SK-N-SH treated with all-trans-retinoic acid at 6 μM for 48 hours (cell line): ENCODE measurements around the gene AKAP8.

ENCODE experiments used
- ATAC-seq: fragments of 200-7000 bp; cut with Tn5 transposase; 3 replicates; pipeline ENCODE4 v1.9.1; 2020; ENCODE audit warnings: mild to moderate bottlenecking, moderate library complexity
- ARNTL ChIP-seq: fragments of 450-650 bp; formaldehyde crosslinking; IDR thresholded peaks from 2 replicates; pipeline ENCODE4 v1.5.0; 2020; ENCODE audit warnings: low read depth, mild to moderate bottlenecking, moderate library complexity, borderline replicate concordance
- BACH2 ChIP-seq: fragments of 250-450 bp; sonication (Bioruptor Pico); IDR thresholded peaks from 2 replicates; pipeline ENCODE4 v1.9.0; 2021; ENCODE audit warnings: mild to moderate bottlenecking, borderline replicate concordance
- CSDC2 ChIP-seq: fragments of 250-450 bp; sonication (Bioruptor Pico); IDR thresholded peaks from 2 replicates; pipeline ENCODE4 v1.5.0; 2020; ENCODE audit warnings: mild to moderate bottlenecking, moderate library complexity
- ESRRG ChIP-seq: fragments of 250-450 bp; sonication (Bioruptor Pico); IDR thresholded peaks from 2 replicates; pipeline ENCODE4 v1.6.1; 2021; ENCODE audit warnings: mild to moderate bottlenecking
- GLIS3 ChIP-seq: fragments of 250-450 bp; sonication (Bioruptor Pico); IDR thresholded peaks from 2 replicates; pipeline ENCODE4 v1.5.0; 2020; ENCODE audit warnings: mild to moderate bottlenecking, moderate library complexity
- ISL1 ChIP-seq: fragments of 250-450 bp; sonication (Bioruptor Pico); IDR thresholded peaks from 2 replicates; pipeline ENCODE4 v2.1.2; 2022; ENCODE audit warnings: mild to moderate bottlenecking, moderate library complexity
- OSR1 ChIP-seq: fragments of 250-450 bp; sonication (Bioruptor Pico); IDR thresholded peaks from 2 replicates; pipeline ENCODE4 v1.8.0; 2022; ENCODE audit warnings: moderate library complexity, mild to moderate bottlenecking, inconsistent platforms
- PPARA ChIP-seq: fragments of 250-450 bp; sonication (Bioruptor Pico); IDR thresholded peaks from 2 replicates; pipeline ENCODE4 v1.5.0; 2020; ENCODE audit warnings: mild to moderate bottlenecking, borderline replicate concordance
- RARB ChIP-seq: fragments of 250-450 bp; sonication (Bioruptor Pico); IDR thresholded peaks from 2 replicates; pipeline ENCODE4 v1.8.0; 2021; ENCODE audit warnings: mild to moderate bottlenecking, moderate library complexity
- SNAI2 ChIP-seq: fragments of 250-450 bp; sonication (Bioruptor Pico); IDR thresholded peaks from 2 replicates; pipeline ENCODE4 v1.5.0; 2020; ENCODE audit warnings: mild to moderate bottlenecking, moderate library complexity
- TCF4 ChIP-seq: fragments of 250-450 bp; sonication (Bioruptor Pico); IDR thresholded peaks from 2 replicates; pipeline ENCODE4 v1.8.0; 2021; ENCODE audit warnings: mild to moderate bottlenecking, moderate library complexity, borderline replicate concordance
- TOX ChIP-seq: fragments of 250-450 bp; sonication (Bioruptor Pico); IDR thresholded peaks from 2 replicates; pipeline ENCODE4 v1.8.0; 2021; ENCODE audit warnings: mild to moderate bottlenecking, moderate library complexity, borderline replicate concordance
- ZC3H10 ChIP-seq: fragments of 250-450 bp; sonication (Bioruptor Pico); IDR thresholded peaks from 2 replicates; pipeline ENCODE4 v1.5.1; 2021; ENCODE audit warnings: mild to moderate bottlenecking, moderate library complexity
- ZFP3 ChIP-seq: fragments of 250-450 bp; sonication (Bioruptor Pico); IDR thresholded peaks from 2 replicates; pipeline ENCODE4 v1.5.0; 2020; ENCODE audit warnings: mild to moderate bottlenecking, moderate library complexity
- ZFP30 ChIP-seq: fragments of 450-650 bp; formaldehyde crosslinking; IDR thresholded peaks from 2 replicates; pipeline ENCODE4 v1.5.0; 2022; ENCODE audit warnings: mild to moderate bottlenecking, moderate library complexity
- ZNF565 ChIP-seq: fragments of 450-650 bp; formaldehyde crosslinking; conservative IDR thresholded peaks from 2 replicates; pipeline ENCODE4 v1.5.0; 2020; ENCODE audit warnings: low read depth, mild to moderate bottlenecking, moderate library complexity
- ZNF70 ChIP-seq: fragments of 450-650 bp; formaldehyde crosslinking; IDR thresholded peaks from 2 replicates; pipeline ENCODE4 v1.5.0; 2020; ENCODE audit warnings: mild to moderate bottlenecking, moderate library complexity
- ZNF8 ChIP-seq: fragments of 450-650 bp; formaldehyde crosslinking; IDR thresholded peaks from 2 replicates; pipeline ENCODE4 v1.5.0; 2020; ENCODE audit warnings: mild to moderate bottlenecking, moderate library complexity
- TF ChIP-seq, protein P1 (sequence below): fragments of 250-450 bp; sonication (Bioruptor Pico); IDR thresholded peaks from 2 replicates; pipeline ENCODE4 v1.5.1; 2021; ENCODE audit warnings: mild to moderate bottlenecking, moderate library complexity
- TF ChIP-seq, protein P2 (sequence below): fragments of 250-450 bp; sonication (Bioruptor Pico); IDR thresholded peaks from 2 replicates; pipeline ENCODE4 v1.8.0; 2020; ENCODE audit warnings: mild to moderate bottlenecking, moderate library complexity, borderline replicate concordance
- TF ChIP-seq, protein P3 (sequence below): fragments of 250-450 bp; sonication (Bioruptor Pico); IDR thresholded peaks from 2 replicates; pipeline ENCODE4 v1.5.1; 2020; ENCODE audit warnings: low read depth, mild to moderate bottlenecking, moderate library complexity
- TF ChIP-seq, protein P4 (sequence below): fragments of 250-450 bp; sonication (Bioruptor Pico); IDR thresholded peaks from 2 replicates; pipeline ENCODE4 v1.5.0; 2020; ENCODE audit warnings: mild to moderate bottlenecking, moderate library complexity

The AKAP8 gene

DNA sequence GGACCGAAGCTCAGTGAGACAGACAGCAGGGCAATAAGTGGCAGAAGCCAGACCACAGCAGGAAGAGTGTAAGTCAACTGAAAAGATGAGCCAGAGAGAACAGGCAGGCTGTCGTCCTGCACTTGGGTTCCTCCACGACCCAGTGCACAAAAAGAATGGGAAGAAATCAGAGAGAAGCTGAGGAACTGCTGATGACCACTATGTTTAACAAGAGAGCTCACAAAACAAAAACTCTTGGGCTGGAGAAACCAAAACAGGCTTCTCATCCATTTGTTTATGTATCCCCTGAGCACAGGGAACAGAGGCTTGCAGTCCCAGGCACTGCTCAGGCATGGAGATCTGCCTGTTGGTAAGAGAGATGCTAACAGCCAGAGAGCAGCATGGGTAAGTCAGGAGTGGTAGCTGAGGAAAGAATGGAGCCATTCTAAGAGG, 25.2 kb upstream of the AKAP8 start:
- TF ChIP-seq PPARA (CRISPR knock-in tag): no peak
- TF ChIP-seq ZNF70: no peak
- no peak for TF ChIP-seq ARNTL (CRISPR knock-in tag)
- TF ChIP-seq, protein P1, sequence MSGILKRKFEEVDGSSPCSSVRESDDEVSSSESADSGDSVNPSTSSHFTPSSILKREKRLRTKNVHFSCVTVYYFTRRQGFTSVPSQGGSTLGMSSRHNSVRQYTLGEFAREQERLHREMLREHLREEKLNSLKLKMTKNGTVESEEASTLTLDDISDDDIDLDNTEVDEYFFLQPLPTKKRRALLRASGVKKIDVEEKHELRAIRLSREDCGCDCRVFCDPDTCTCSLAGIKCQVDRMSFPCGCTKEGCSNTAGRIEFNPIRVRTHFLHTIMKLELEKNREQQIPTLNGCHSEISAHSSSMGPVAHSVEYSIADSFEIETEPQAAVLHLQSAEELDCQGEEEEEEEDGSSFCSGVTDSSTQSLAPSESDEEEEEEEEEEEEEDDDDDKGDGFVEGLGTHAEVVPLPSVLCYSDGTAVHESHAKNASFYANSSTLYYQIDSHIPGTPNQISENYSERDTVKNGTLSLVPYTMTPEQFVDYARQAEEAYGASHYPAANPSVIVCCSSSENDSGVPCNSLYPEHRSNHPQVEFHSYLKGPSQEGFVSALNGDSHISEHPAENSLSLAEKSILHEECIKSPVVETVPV (CRISPR knock-in tag): no peak
- no peak for TF ChIP-seq OSR1 (CRISPR knock-in tag)
- no peak for TF ChIP-seq ZNF8 (CRISPR knock-in tag)
- no peak for TF ChIP-seq CSDC2 (CRISPR knock-in tag)
- TF ChIP-seq, protein P2, sequence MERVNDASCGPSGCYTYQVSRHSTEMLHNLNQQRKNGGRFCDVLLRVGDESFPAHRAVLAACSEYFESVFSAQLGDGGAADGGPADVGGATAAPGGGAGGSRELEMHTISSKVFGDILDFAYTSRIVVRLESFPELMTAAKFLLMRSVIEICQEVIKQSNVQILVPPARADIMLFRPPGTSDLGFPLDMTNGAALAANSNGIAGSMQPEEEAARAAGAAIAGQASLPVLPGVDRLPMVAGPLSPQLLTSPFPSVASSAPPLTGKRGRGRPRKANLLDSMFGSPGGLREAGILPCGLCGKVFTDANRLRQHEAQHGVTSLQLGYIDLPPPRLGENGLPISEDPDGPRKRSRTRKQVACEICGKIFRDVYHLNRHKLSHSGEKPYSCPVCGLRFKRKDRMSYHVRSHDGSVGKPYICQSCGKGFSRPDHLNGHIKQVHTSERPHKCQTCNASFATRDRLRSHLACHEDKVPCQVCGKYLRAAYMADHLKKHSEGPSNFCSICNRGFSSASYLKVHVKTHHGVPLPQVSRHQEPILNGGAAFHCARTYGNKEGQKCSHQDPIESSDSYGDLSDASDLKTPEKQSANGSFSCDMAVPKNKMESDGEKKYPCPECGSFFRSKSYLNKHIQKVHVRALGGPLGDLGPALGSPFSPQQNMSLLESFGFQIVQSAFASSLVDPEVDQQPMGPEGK (CRISPR knock-in tag): no peak
- TF ChIP-seq ZFP3: no peak
- TF ChIP-seq, protein P3, sequence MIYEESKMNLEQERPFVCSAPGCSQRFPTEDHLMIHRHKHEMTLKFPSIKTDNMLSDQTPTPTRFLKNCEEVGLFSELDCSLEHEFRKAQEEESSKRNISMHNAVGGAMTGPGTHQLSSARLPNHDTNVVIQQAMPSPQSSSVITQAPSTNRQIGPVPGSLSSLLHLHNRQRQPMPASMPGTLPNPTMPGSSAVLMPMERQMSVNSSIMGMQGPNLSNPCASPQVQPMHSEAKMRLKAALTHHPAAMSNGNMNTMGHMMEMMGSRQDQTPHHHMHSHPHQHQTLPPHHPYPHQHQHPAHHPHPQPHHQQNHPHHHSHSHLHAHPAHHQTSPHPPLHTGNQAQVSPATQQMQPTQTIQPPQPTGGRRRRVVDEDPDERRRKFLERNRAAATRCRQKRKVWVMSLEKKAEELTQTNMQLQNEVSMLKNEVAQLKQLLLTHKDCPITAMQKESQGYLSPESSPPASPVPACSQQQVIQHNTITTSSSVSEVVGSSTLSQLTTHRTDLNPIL: no peak
- TF ChIP-seq SNAI2: no peak
- TF ChIP-seq ZFP30 (CRISPR knock-in tag): no peak
- TF ChIP-seq TCF4 (CRISPR knock-in tag): no peak
- TF ChIP-seq GLIS3 (CRISPR knock-in tag): no peak
- no peak for TF ChIP-seq ISL1 (CRISPR knock-in tag)
- TF ChIP-seq RARB (CRISPR knock-in tag): no peak
- no peak for TF ChIP-seq ZC3H10 (CRISPR knock-in tag)
- TF ChIP-seq TOX: no peak
- TF ChIP-seq ZNF565 (CRISPR knock-in tag): no peak
- TF ChIP-seq BACH2 (CRISPR knock-in tag): no peak
- ATAC-seq: no peak

DNA sequence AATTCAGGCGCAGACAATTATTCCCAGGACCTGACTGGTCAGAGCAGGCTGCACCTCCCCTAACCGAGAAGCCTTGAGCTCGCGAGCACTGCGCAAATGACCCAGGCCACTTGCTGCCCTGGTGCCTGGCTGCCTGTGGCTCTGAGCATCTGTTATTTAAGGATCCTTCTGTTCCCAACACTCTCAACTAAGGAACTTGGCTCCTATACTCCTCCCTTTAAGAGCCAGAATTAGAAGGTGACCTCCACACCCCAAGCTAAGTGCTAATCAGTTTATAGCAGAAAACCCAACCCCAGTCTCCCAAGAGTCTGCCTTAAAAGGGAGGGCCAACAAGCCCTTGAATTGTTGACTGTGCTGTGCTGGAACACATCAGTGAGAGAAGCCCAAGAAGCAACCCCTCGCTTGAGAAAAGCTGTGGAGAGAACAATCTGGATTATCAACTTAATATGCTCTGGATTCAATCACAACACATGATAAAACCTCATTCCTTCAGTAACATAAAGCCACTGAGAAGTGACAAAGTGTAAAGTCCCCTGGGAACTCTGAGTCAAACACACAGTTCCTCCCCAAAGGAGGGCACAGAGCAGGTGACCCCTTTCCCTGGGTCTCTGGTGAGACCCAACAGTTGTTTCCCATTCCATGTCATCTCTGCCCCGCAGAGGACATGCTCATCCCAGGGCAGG, 24.7 kb upstream of the AKAP8 start:
- TF ChIP-seq ZFP30 (CRISPR knock-in tag) (no peak), SNAI2 (no peak), ZNF8 (CRISPR knock-in tag) (no peak), CSDC2 (CRISPR knock-in tag) (no peak), TCF4 (CRISPR knock-in tag) (no peak), BACH2 (CRISPR knock-in tag) (no peak), ZFP3 (no peak), ZC3H10 (CRISPR knock-in tag) (no peak), PPARA (CRISPR knock-in tag) (no peak), RARB (CRISPR knock-in tag) (no peak), OSR1 (CRISPR knock-in tag) (no peak), ESRRG (CRISPR knock-in tag) (no peak), ZNF70 (no peak), ARNTL (CRISPR knock-in tag) (no peak)
- TF ChIP-seq, protein P1 (CRISPR knock-in tag): no peak
- TF ChIP-seq, protein P3: no peak
- TF ChIP-seq, protein P4, sequence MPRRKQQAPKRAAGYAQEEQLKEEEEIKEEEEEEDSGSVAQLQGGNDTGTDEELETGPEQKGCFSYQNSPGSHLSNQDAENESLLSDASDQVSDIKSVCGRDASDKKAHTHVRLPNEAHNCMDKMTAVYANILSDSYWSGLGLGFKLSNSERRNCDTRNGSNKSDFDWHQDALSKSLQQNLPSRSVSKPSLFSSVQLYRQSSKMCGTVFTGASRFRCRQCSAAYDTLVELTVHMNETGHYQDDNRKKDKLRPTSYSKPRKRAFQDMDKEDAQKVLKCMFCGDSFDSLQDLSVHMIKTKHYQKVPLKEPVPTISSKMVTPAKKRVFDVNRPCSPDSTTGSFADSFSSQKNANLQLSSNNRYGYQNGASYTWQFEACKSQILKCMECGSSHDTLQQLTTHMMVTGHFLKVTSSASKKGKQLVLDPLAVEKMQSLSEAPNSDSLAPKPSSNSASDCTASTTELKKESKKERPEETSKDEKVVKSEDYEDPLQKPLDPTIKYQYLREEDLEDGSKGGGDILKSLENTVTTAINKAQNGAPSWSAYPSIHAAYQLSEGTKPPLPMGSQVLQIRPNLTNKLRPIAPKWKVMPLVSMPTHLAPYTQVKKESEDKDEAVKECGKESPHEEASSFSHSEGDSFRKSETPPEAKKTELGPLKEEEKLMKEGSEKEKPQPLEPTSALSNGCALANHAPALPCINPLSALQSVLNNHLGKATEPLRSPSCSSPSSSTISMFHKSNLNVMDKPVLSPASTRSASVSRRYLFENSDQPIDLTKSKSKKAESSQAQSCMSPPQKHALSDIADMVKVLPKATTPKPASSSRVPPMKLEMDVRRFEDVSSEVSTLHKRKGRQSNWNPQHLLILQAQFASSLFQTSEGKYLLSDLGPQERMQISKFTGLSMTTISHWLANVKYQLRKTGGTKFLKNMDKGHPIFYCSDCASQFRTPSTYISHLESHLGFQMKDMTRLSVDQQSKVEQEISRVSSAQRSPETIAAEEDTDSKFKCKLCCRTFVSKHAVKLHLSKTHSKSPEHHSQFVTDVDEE (CRISPR knock-in tag): no peak
- TF ChIP-seq, protein P2 (CRISPR knock-in tag): no peak
- no peak for ATAC-seq
